BLaER1 treated with 17β-estradiol and CSF1 and Interleukin-3, amounts not matched to agents 10 nM and 100 nM (cell line): ENCODE data around the gene CREG1.

Source experiments
- H3K27ac ChIP-seq, 11 experiments: shearing (Covaris generic); formaldehyde crosslinking; 2 replicates each; pipeline ENCODE4 v1.8.1; 2022
- H3K27me3 ChIP-seq, 11 experiments: shearing (Covaris generic); formaldehyde crosslinking; 2 replicates each; pipeline ENCODE4 v1.8.1; 2022
- H3K36me3 ChIP-seq, 11 experiments: shearing (Covaris generic); formaldehyde crosslinking; 2 replicates each; pipeline ENCODE4 v1.8.1; 2022
- H3K4me1 ChIP-seq, 10 experiments: shearing (Covaris generic); formaldehyde crosslinking; 2 replicates each; pipeline ENCODE4 v1.8.1; 2022
- H3K4me2 ChIP-seq, 11 experiments: shearing (Covaris generic); formaldehyde crosslinking; 2 replicates each; pipeline ENCODE4 v1.8.1; 2022
- H3K4me3 ChIP-seq, 10 experiments: shearing (Covaris generic); formaldehyde crosslinking; 2 replicates each; pipeline ENCODE4 v1.8.1; 2022
- H3K9ac ChIP-seq, 11 experiments: shearing (Covaris generic); formaldehyde crosslinking; 2 replicates each; pipeline ENCODE4 v1.8.1; 2022
- H3K9me3 ChIP-seq, 11 experiments: shearing (Covaris generic); formaldehyde crosslinking; replicated peaks in 1 of 11; 2 replicates each; pipeline ENCODE4 v1.8.1; 2022
- H4K20me1 ChIP-seq, 11 experiments: shearing (Covaris generic); formaldehyde crosslinking; 2 replicates each; pipeline ENCODE4 v1.8.1; 2022
- Cebpa-rat ChIP-seq, 11 experiments: shearing (Covaris generic); IDR thresholded peaks; 2 replicates each; pipeline ENCODE4 v1.8.1; 2022

The CREG1 gene

GRCh38 chr1:167499106-167499505, 54.5 kb downstream of the CREG1 start:
- peak overlapping the region; percentile 1 to 70 (median 39); a peak in 17 of 22 replicates for H3K4me2 ChIP-seq
- peaks cover 11 to 22% (median 19%) of the 10 kb centered on the region in 10 experiments; a peak in 19 of 20 replicates for H3K4me1 ChIP-seq
- H3K27me3 ChIP-seq, result no peaks in the 10 kb centered on the region
- H3K27ac ChIP-seq, result no peak overlapping the region
- peaks cover 0 to 5% (median 0%) of the 10 kb centered on the region in 11 experiments; a peak in 1 of 22 replicates for H3K9me3 ChIP-seq
- no peak overlapping the region for H3K9ac ChIP-seq
- H3K4me3 ChIP-seq, result no peak overlapping the region
- H4K20me1 ChIP-seq, result no peaks in the 10 kb centered on the region
- no peak for TF ChIP-seq Cebpa-rat (IDR thresholded peaks at IDR 0.05)
- H3K36me3 ChIP-seq, result no peaks in the 10 kb centered on the region

GRCh38 chr1:167496797-167497619, 56.6 kb downstream of the CREG1 start:
- Histone ChIP-seq H3K4me1 (peaks cover 11 to 22% (median 19%) of the 10 kb centered on the region in 10 experiments; a peak in 19 of 20 replicates), H3K9ac (no peak overlapping the region), H3K27me3 (no peaks in the 10 kb centered on the region), H3K4me3 (no peak overlapping the region), H3K4me2 (no peak overlapping the region), H3K27ac (no peak overlapping the region), H3K36me3 (no peaks in the 10 kb centered on the region), H4K20me1 (no peaks in the 10 kb centered on the region), H3K9me3 (peaks cover 0 to 5% (median 0%) of the 10 kb centered on the region in 11 experiments; a peak in 1 of 22 replicates)
- TF ChIP-seq Cebpa-rat (IDR thresholded peaks at IDR 0.05), result no peak

- Histone ChIP-seq H3K4me3 (no peak overlapping the region), H3K27me3 (no peaks in the 10 kb centered on the region), H4K20me1 (no peaks in the 10 kb centered on the region), H3K27ac (no peak overlapping the region), H3K36me3 (no peaks in the 10 kb centered on the region), H3K9ac (no peak overlapping the region), H3K4me2 (no peak overlapping the region), H3K4me1 (no peaks in the 10 kb centered on the region), H3K9me3 (no peaks in the 10 kb centered on the region)
- no peak for TF ChIP-seq Cebpa-rat (IDR thresholded peaks at IDR 0.05)
Measured at GRCh38 chr1:167493372-167493771, 60.2 kb downstream of the CREG1 start.

DNA sequence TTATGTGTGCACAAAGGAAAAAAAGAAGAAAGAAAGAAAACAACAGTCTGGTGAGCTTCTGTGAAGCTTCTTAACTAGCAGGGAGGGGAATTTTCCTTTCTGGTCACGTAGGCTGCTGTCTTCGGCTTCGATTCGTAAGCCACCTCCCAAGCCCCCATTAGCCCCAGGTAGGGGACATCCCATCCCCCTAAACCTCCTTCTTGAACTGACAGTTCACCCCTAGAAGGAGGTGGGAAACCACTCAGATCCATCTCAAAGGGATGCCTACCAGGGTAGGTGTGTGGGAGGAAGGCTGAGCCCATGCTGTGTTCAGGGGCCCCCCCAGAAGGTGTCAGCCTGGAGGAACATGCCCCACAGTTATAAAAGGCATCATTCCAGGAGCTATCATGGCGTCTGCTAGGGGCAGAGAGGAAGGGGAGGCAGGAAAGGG, 61.1 kb downstream of the CREG1 start:
- no peaks in the 10 kb centered on the region for H4K20me1 ChIP-seq
- no peaks in the 10 kb centered on the region for H3K4me1 ChIP-seq
- no peak overlapping the region for H3K9ac ChIP-seq
- no peak overlapping the region for H3K27ac ChIP-seq
- no peaks in the 10 kb centered on the region for H3K27me3 ChIP-seq
- TF ChIP-seq Cebpa-rat (IDR thresholded peaks at IDR 0.05), result no peak
- no peak overlapping the region for H3K4me2 ChIP-seq
- no peak overlapping the region for H3K4me3 ChIP-seq
- H3K9me3 ChIP-seq, result no peaks in the 10 kb centered on the region
- H3K36me3 ChIP-seq, result no peaks in the 10 kb centered on the region

DNA sequence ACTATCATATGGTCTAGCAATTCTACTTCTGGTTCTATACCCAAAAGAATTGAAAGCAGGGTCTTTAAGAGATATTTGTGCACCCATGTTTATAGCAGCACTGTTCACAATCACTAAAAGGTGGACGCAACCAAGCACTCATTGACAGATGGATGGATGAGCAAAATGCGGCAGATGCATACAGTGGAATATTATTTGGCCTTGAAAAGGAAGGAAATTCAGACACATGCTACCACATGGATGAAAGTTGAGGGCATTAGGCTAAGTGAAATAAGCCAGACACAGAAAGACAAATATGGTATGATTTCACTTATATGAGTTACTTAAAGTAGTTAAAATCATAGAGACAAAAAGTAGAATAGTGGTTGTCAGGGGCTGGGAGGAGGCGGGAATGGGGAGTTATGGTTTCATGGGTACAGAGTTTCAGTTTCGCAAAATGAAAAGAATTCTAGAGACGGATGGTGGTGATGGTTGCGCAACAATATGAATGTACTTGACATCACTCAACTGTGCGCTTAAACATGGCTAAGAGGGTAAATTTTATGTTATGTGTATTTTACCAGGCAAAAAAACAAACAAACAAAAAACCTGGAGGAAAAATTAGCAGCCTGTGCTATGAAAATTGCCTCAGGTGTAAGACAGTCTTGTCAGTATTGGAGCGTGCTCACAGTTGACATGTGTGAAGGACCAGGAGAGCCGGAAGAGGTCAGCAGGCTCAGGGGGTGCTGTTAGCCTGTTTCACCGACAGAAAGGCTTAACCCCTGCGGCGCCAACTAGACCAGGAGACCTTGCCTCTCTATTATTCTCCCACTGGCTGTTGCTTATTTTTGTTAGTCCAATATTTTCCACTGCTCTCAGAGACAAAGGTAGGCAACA, 61.7 kb downstream of the CREG1 start:
- no peak overlapping the region for H3K4me3 ChIP-seq
- TF ChIP-seq Cebpa-rat (IDR thresholded peaks at IDR 0.05), result peak in 10 of 11 experiments; percentile 31 to 94 (median 82); a peak in 18 of 22 replicates
- H3K36me3 ChIP-seq, result no peaks in the 10 kb centered on the region
- no peaks in the 10 kb centered on the region for H3K9me3 ChIP-seq
- H3K4me2 ChIP-seq, result no peak overlapping the region
- H3K27ac ChIP-seq, result no peak overlapping the region
- no peaks in the 10 kb centered on the region for H3K27me3 ChIP-seq
- no peaks in the 10 kb centered on the region for H4K20me1 ChIP-seq
- H3K9ac ChIP-seq, result no peak overlapping the region
- no peaks in the 10 kb centered on the region for H3K4me1 ChIP-seq
